Heart right ventricle (tissue), 16 donors: Measurements from ENCODE around the gene TTC4. TPM values are rescaled to one million over a fixed set of nuclear protein-coding genes. Genes with fewer than 3 reads are reported as not detected.

Source experiments
- ATAC-seq, 8 donors: fragments of 200-7000 bp; cut with Tn5 transposase; one replicate each; pipeline ENCODE4 v1.9.1; 2020; ENCODE audit warnings: mild to moderate bottlenecking in 8 of 8, moderate library complexity in 8 of 8, moderate number of reproducible peaks in 1 of 8
- DNase-seq, 2 donors: peaks; one replicate each; pipeline ENCODE4 v3.0.0-alpha.2; 2020
- H3K27ac ChIP-seq, 10 donors: fragments of 200-600 bp; sonication (generic) in 2 of 10; one replicate each; pipeline versions ENCODE4 v1.5.0 to v1.8.0; 2020 to 2022; ENCODE audit warnings: mild to moderate bottlenecking in 3 of 10
- H3K27me3 ChIP-seq, 7 donors: fragments of 200-600 bp; one replicate each; pipeline ENCODE4 v1.8.0; 2021 to 2022; ENCODE audit warnings: mild to moderate bottlenecking in 2 of 7
- H3K36me3 ChIP-seq, 9 donors: fragments of 200-600 bp; sonication (generic) in 1 of 9; one replicate each; pipeline versions ENCODE4 v1.5.0 to v1.8.0; 2020 to 2022; ENCODE audit warnings: mild to moderate bottlenecking in 2 of 9
- H3K4me1 ChIP-seq, 9 donors: fragments of 200-600 bp; sonication (generic) in 1 of 9; one replicate each; pipeline versions ENCODE4 v1.5.0 to v1.8.0; 2020 to 2022; ENCODE audit warnings: mild to moderate bottlenecking in 4 of 9
- H3K4me3 ChIP-seq, 10 donors: fragments of 200-600 bp; sonication (generic) in 2 of 10; one replicate each; pipeline versions ENCODE4 v1.5.0 to v1.8.0; 2020 to 2022; ENCODE audit warnings: mild to moderate bottlenecking in 7 of 10, moderate library complexity in 2 of 10
- H3K9me3 ChIP-seq, 11 donors: fragments of 200-600 bp in 10 of 11; sonication (generic) in 2 of 11; one replicate each; pipeline versions ENCODE4 v1.5.0 to v1.8.0; 2013 to 2022; ENCODE audit warnings: mild to moderate bottlenecking in 2 of 11, control low read depth in 1 of 11, moderate library complexity in 1 of 11
- WGBS, 2 donors: extraction: QIAGEN DNeasy Blood & Tissue Kit; methylation state at CpG; one replicate each; pipeline ENCODE4 v1.1.7; 2013; ENCODE audit warnings: inconsistent platforms in 1 of 2; 5-methylcytosine and 5-hydroxymethylcytosine counted together
- intact Hi-C, 10 donors: fragments of 100-400 bp; cut with DNase I; formaldehyde crosslinking; loops; one replicate each; pipeline versions ENCODE4 v1.11.1 to v1.14.2; 2022
- polyA plus RNA-seq, 2 donors: library from polyadenylated mRNA; stranded (reverse); fragments of 200-250 nt; gene quantifications; one replicate each; pipeline ENCODE4 v1.2.3, GENCODE V29; 2013
- total RNA-seq, 10 donors: library from RNA; stranded (reverse); fragmentation: NEBNext Ultra II Directional in 3 of 10; extraction: Animal tissue kit (Norgen Biotek cat#: 25700) in 3 of 10; gene quantifications; one replicate each; pipeline versions ENCODE4 v1.2.1 to v1.2.4, GENCODE V29; 2021 to 2023
- TF ChIP-seq, protein P1 (sequence below), 9 donors: fragments of 200-600 bp; sonication (generic) in 2 of 9; IDR thresholded peaks; one replicate each; pipeline versions ENCODE4 v1.5.0 to v1.8.0; 2021 to 2022; ENCODE audit warnings: antibody characterized with exemption in 9 of 9, mild to moderate bottlenecking in 5 of 9, moderate library complexity in 1 of 9
- donor health status: Arrhythmogenic right ventricular cardiomyopathy.
- donor health status: ischemic (EF 13 %, LVEDD 7.1; RV severe dilation, severe dysfunction).
- donor health status: healthy with polysubstance abuse.
- donor health status: DM: no; HTN: yes; CAD: no.
- donor health status: DM: no; HTN: no; CAD: no.
- donor health status: ischemic (EF 25% LVEDD 6.9; RV normal size, moderate dysfunction).
- donor health status: ischemic (EF 25% LVEDD 5.7; RV mildly dilated, moderate dysfunction).
- donor health status: healthy.
- donor health status: DM: yes; HTN: yes; CAD: no.
- donor health status: Ischemic cardiomyopathy.
- donor health status: ischemic (EF 35%, LVEDD 5.7; RV mildly dilated, moderate dysfunction).
- donor health status: nonischemic (EF 11% LVEDD 7.7; RV severe dilation, severe dysfunction).
- donor health status: DM: yes; HTN: yes; CAD: no.
- donor health status: PGD.
- donor health status: ischemic (EF 29% LVEDD 5.4; RV normal size, mild dysfunction).
- donor health status: nonischemic (EF 23%, LVEDD 6.1; RV moderate dilation, normal function).

Gene TTC4
- total and polyA plus RNA-seq, 12 donors = 12.0 to 20.9 (median 15.1) TPM

DNA sequence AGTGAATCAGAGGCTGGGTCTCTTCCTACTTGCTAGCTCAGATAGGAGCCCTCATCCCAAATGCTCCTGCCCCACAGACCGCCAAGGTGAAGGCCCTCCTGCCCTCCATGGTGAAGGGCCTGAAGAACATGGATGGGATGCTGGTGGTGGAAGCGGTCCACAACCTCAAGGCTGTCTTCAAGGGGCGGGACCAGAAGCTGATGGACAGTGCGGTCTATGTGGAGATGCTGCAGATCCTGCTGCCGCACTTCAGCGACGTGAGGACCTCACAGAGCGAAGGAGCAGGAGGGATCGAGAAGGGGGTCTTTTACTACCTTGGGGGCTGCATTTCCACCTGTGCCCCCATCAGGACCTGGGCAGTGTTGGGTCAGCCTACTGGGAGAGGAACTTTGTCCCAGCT, 14.6 kb upstream of the TTC4 start:
- Histone ChIP-seq H3K36me3 (peaks cover 0 to 29% (median 0%) of the 10 kb centered on the region in 9 donors), H3K27me3 (no peaks in the 10 kb centered on the region), H3K9me3 (no peaks in the 10 kb centered on the region), H3K27ac (no peak overlapping the region), H3K4me1 (no peaks in the 10 kb centered on the region), H3K4me3 (no peak overlapping the region)
- intact Hi-C loops = no loop called here
- no peak for ATAC-seq
- WGBS, 2 donors = 93 to 96% methylated on average over 9 of the region's 9 CpGs
- no peak for DNase-seq
- TF ChIP-seq, protein P1, sequence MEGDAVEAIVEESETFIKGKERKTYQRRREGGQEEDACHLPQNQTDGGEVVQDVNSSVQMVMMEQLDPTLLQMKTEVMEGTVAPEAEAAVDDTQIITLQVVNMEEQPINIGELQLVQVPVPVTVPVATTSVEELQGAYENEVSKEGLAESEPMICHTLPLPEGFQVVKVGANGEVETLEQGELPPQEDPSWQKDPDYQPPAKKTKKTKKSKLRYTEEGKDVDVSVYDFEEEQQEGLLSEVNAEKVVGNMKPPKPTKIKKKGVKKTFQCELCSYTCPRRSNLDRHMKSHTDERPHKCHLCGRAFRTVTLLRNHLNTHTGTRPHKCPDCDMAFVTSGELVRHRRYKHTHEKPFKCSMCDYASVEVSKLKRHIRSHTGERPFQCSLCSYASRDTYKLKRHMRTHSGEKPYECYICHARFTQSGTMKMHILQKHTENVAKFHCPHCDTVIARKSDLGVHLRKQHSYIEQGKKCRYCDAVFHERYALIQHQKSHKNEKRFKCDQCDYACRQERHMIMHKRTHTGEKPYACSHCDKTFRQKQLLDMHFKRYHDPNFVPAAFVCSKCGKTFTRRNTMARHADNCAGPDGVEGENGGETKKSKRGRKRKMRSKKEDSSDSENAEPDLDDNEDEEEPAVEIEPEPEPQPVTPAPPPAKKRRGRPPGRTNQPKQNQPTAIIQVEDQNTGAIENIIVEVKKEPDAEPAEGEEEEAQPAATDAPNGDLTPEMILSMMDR (IDR thresholded peaks at IDR 0.05) = no peak

DNA sequence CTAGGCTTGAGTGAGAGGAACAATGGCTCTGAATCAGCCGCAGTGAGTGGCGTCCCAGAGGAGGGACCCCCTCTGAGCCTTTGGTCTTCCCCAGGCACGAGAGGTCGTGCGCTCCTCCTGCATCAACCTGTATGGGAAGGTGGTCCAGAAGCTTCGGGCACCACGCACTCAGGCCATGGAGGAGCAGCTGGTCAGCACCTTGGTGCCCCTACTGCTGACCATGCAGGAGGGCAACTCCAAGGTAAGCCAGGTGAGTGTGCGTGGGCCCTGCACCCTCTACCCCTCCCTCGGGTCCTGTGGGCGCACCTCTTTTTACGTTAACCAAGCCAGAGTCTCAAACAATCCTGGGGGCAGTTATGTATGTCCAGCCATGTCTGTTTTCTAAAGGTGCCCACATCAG, 13.7 kb upstream of the TTC4 start:
- H3K4me1 ChIP-seq = no peaks in the 10 kb centered on the region
- H3K4me3 ChIP-seq = no peak overlapping the region
- no peaks in the 10 kb centered on the region for H3K27me3 ChIP-seq
- intact Hi-C loops = no loop called here
- ATAC-seq (no peak), DNase-seq (no peak)
- H3K27ac ChIP-seq = no peak overlapping the region
- TF ChIP-seq, protein P1 (IDR thresholded peaks at IDR 0.05) = no peak
- 81 to 85% methylated on average over 11 of the region's 11 CpGs for WGBS, 2 donors
- H3K36me3 ChIP-seq = peaks cover 0 to 30% (median 0%) of the 10 kb centered on the region in 9 donors
- no peaks in the 10 kb centered on the region for H3K9me3 ChIP-seq

DNA sequence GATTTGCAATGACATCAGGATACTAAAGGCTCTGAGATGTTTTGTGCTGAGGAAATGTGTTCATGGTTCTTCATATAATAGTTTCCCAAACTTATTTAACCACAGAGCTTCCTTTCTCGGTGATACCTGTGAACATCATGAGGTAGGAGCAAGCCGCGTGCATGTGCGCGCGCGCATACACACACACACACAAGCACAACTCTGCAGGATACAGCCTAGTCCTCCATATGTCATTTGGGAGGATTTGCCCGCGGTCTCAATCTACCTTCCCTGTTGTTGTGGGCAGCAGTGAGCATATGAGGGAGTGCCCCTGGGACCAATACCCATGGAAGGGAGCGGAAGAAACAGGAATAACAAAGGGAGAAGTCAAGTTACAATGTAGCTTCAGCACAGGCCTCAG, 12.2 kb upstream of the TTC4 start:
- 95% methylated on average over 10 of the region's 10 CpGs for WGBS, 2 donors
- no peak overlapping the region for H3K4me3 ChIP-seq
- H3K36me3 ChIP-seq = peaks cover 0 to 37% (median 0%) of the 10 kb centered on the region in 9 donors
- TF ChIP-seq, protein P1 (IDR thresholded peaks at IDR 0.05) = no peak
- H3K4me1 ChIP-seq = no peaks in the 10 kb centered on the region
- no peaks in the 10 kb centered on the region for H3K9me3 ChIP-seq
- no peak overlapping the region for H3K27ac ChIP-seq
- H3K27me3 ChIP-seq = no peaks in the 10 kb centered on the region
- intact Hi-C loops = no loop called here
- ATAC-seq (no peak), DNase-seq (no peak)

DNA sequence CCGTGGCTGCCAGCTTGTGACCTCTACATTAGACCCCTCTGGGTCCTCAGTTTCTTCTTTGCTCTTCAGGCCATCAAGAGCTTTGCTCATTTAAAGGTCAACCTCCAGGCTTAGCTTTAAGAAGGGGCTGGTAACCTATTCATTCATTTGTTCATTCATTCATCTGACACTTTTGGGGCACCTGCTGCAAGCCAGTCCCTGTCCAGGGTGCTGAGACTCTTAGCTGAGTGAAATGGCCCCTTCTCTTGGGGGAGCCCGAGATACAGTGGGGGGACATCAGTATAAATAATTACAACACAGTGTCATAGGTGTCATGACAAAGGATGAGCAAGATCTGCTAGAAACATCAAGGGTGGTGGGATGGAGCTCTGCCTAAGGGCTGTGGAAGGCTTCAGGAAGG, 10.5 kb upstream of the TTC4 start:
- no peaks in the 10 kb centered on the region for H3K4me1 ChIP-seq
- 83 to 84% methylated on average over 2 of the region's 2 CpGs for WGBS, 2 donors
- TF ChIP-seq, protein P1 (IDR thresholded peaks at IDR 0.05) = no peak
- H3K4me3 ChIP-seq = no peak overlapping the region
- no peaks in the 10 kb centered on the region for H3K27me3 ChIP-seq
- peaks cover 0 to 44% (median 0%) of the 10 kb centered on the region in 9 donors for H3K36me3 ChIP-seq
- no peaks in the 10 kb centered on the region for H3K9me3 ChIP-seq
- DNase-seq (no peak), ATAC-seq (no peak)
- H3K27ac ChIP-seq = no peak overlapping the region
- intact Hi-C loops = no loop called here
